Middle frontal gyrus (tissue), 1 donor: ENCODE data around the gene POLR3B.
"Not testable (repeated sequence)": the region's sequence is repeated elsewhere in the genome, so short reads cannot be mapped to it uniquely, and the experiment has no call there.

Source experiments
- DNase-seq: peaks from one replicate; pipeline ENCODE4 v3.0.0-alpha.2; 2015; ENCODE audit warnings: low spot score; ENCODE audit errors: extremely low spot score

The POLR3B gene

GRCh38 chr12:106459534-106459933 lies 102.0 kb downstream of the POLR3B start:
- DNase-seq, result no peak

GRCh38 chr12:106461730-106462129 lies 104.2 kb downstream of the POLR3B start:
- no peak for DNase-seq

DNA sequence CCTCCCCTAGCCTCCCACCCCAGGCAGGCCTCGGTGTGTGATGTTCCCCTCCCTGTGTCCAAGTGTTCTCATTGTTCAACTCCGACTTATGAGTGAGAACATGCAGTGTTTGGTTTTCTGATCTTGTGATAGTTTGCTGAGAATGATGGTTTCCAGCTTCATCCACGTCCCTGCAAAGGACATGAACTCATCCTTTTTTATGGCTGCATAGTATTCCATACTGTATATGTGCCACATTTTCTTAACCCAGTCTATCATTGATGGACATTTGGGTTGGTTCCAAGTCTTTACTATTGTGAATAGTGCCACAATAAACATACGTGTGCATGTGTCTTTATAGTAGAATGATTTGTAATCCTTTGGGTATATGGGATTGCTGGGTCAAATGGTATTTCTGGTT lies 108.1 kb downstream of the POLR3B start:
- DNase-seq, result not testable (repeated sequence)

GRCh38 chr12:106475662-106476061 lies 118.1 kb downstream of the POLR3B start:
- not testable (repeated sequence) for DNase-seq

DNA sequence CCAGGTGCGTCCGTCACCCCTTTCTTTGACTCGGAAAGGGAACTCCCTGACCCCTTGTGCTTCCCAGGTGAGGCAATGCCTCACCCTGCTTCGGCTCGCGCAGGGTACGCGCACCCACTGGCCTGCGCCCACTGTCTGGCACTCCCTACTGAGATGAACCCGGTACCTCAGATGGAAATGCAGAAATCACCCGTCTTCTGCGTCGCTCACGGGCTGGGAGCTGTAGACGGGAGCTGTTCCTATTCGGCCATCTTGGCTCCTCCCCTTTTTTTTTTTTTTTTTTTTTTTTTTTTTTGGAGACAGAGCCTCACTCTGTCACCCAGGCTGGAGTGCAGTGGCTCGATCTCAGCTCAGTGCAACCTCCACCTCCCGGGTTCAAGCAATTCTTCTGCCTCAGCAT lies 120.1 kb downstream of the POLR3B start:
- not testable (repeated sequence) for DNase-seq

DNA sequence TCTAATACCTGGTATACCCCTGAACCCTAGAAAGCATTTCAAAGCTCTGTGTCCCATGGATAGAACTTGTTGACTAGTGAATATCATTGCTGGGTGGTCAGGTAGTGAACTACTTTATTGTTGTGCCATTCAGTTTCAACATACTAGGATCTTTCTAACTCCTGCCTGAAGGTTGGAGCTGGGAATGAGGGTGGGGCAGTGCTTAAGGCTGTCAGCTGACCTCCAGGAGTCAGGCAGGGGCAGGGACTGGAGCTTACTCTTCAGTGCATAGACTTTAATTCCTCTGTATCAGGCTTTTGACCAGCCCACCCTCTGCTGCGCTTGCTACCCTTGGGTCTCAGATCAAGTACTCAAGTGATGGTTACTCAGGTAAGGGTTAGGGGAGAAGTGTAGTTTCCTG lies 122.7 kb downstream of the POLR3B start:
- no peak for DNase-seq

- DNase-seq, result no peak
Measured at GRCh38 chr12:106481246-106481645, 123.7 kb downstream of the POLR3B start.

DNA sequence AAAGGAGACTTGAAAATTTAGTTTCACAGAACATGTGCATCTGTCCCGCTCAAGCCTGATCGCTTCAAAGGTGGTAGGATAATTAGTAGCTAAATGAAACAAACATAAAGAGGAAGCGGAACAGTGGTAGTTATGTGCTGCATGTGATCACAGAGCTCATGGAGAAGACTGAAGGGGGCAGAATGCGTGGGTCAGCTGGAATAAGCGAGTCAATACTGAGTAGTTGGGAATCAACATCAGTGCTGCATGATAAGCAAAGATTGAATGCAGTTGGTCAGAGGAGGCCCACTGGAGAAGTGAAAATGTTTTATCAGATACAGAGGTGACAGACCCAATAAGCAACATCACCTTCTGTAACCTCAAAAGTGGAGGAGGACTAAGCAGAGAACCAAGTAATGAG lies 130.1 kb downstream of the POLR3B start:
- DNase-seq, result no peak

- no peak for DNase-seq
Measured at GRCh38 chr12:106488884-106489283, 131.3 kb downstream of the POLR3B start.

DNA sequence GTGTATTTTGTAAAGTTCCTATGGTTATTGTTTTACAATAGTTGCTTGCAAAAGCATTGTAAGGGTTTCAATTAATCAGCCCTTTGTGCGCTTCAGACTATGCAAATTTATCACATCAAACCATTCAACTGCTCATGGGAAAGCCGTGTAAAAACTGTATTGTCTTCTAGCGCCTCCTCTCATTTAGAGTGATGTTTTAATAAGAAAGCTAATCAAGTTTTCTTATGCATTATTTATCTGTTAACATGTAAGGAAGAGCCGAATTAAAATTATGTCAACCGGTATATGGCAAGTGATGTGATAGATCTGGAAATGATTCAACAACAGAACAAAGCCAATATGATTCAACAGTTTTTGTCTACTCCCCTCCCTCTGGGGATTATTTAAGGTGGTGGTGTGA lies 132.7 kb downstream of the POLR3B start:
- DNase-seq, result no peak

DNA sequence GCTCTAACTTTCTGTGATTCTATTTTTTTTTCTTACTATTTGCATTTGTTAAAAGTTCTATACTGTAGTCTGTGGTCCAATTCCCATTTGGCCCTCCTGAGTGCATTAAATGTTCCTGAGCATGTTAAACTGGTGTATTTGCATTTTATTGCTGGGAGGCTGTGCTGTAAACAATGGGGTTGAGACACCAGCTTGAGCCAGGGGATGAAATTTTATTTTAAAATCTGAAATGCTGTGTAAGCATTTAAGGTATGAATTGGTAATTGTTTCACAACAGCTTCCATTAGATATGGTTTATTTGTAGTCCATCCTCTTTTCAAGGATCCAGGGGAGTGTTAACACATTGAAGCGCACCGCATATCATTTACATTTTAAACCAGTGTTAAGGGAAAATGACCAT lies 135.3 kb downstream of the POLR3B start:
- DNase-seq, result no peak

- DNase-seq, result no peak
Measured at GRCh38 chr12:106493531-106493930, 136.0 kb downstream of the POLR3B start.

GRCh38 chr12:106495354-106495965 lies 137.9 kb downstream of the POLR3B start:
- no peak for DNase-seq

- DNase-seq, result no peak
Measured at GRCh38 chr12:106498056-106498455, 140.5 kb downstream of the POLR3B start.

DNA sequence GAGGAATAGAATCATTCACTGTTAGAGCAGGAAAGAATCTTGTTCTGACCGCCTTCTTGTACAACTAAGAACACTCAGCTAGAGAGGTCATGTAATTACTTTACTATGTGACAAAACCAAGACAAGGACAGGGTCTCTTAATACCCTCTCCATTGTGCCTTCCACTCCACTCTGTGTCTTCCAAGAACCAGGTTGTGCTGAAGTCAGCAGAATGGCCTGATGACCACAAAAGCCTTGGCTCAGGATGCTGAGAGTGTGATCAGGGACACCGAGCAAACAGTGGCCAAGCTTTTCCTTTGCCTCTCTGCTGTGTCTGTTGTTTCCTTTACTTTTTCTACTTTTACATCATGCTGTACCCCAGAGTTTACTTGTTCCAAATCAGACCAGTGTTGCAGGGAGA lies 142.1 kb downstream of the POLR3B start:
- no peak for DNase-seq

- no peak for DNase-seq
Measured at GRCh38 chr12:106506691-106507090, 149.1 kb downstream of the POLR3B start.

GRCh38 chr12:106508966-106509365 lies 151.4 kb downstream of the POLR3B start:
- DNase-seq, result no peak

- no peak for DNase-seq
Measured at GRCh38 chr12:106511365-106511764, 153.8 kb downstream of the POLR3B start.

- DNase-seq, result no peak
Measured at GRCh38 chr12:106517314-106517713, 159.8 kb downstream of the POLR3B start.

- DNase-seq, result no peak
Measured at GRCh38 chr12:106519607-106520021, 162.1 kb downstream of the POLR3B start.

GRCh38 chr12:106521901-106522300 lies 164.4 kb downstream of the POLR3B start:
- DNase-seq, result no peak

DNA sequence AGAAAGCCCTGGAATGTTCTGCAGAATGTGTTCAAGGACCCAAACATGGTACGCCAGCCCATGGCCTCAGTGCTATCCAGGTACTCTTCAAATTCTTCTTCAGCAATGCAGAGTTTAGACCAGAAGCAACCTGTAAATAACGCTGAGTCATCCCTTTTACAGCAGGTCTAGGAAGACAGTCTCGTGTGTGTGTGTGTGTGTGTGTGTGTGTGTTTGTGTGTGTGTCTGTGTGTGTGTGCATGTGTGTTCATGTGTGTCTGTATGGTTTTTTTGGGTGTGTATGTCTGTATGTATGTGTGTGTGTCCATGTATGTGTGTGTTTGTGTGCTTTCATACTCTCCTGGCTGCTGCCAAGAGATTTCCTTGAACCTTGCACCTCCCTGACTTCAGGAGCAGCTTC lies 165.2 kb downstream of the POLR3B start:
- DNase-seq, result no peak

GRCh38 chr12:106527356-106527755 lies 169.8 kb downstream of the POLR3B start:
- no peak for DNase-seq

DNA sequence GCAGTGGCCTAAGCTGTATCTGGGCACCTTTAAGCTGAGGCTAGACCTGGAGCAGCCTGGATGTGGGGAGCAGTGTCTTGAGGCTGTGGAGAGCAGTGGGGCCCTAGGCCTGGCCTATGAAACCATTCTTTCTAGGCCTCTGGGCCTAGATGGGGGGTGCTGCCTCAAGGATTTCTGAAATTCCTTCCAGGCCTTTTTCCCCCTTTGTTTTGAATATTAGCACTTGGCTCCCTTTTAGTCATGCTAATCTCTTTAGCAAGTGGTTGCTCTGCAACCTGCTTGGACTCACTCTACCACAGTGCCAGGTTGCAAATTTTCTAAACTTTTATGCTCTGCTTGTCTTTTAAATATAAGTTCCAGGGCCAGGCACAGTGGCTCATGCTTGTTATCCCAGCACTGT lies 183.7 kb downstream of the POLR3B start:
- DNase-seq, result no peak
